ENCODE results near the gene MGP. TPM values are rescaled to one million over a fixed set of nuclear protein-coding genes. Genes with fewer than 3 reads are reported as not detected.
A peak's percentile ranks its signal among the peaks of the same experiment; 100 is the strongest.

The MGP gene
- total and polyA plus RNA-seq, 8 donors = 78.8 to 789 (median 89.4) TPM

GRCh38 chr12:14854586-14855183, 31.0 kb downstream of the MGP start:
- no peak for TF ChIP-seq CTCF (IDR thresholded peaks at IDR 0.05)
- intact Hi-C loops (cut with DNase I) = no loop called here
- no peaks in the 10 kb centered on the region for H3K4me1 ChIP-seq
- DNase-seq (no peak), ATAC-seq (peak; percentile 48)
- H3K36me3 ChIP-seq = no peaks in the 10 kb centered on the region
- H3K4me3 ChIP-seq = no peak overlapping the region
- H3K27ac ChIP-seq = peak overlapping the region in 1 of 2 donors; percentile 10
- H3K27me3 ChIP-seq = no peaks in the 10 kb centered on the region
- H3K9me3 ChIP-seq = peaks cover 0 to 10% of the 10 kb centered on the region in 2 donors

GRCh38 chr12:14853961-14854360, 31.7 kb downstream of the MGP start:
- H3K27ac ChIP-seq = peak overlapping the region in 1 of 2 donors; percentile 15
- H3K4me1 ChIP-seq = no peaks in the 10 kb centered on the region
- intact Hi-C loops (cut with DNase I) = no loop called here
- no peak overlapping the region for H3K4me3 ChIP-seq
- no peaks in the 10 kb centered on the region for H3K36me3 ChIP-seq
- ATAC-seq (no peak), DNase-seq (peak in 1 of 4 donors; percentile 63)
- no peak for TF ChIP-seq CTCF (IDR thresholded peaks at IDR 0.05)
- no peaks in the 10 kb centered on the region for H3K27me3 ChIP-seq
- peaks cover 0 to 4% of the 10 kb centered on the region in 2 donors for H3K9me3 ChIP-seq

- Histone ChIP-seq H3K27me3 (no peaks in the 10 kb centered on the region), H3K36me3 (no peaks in the 10 kb centered on the region), H3K27ac (no peak overlapping the region), H3K9me3 (no peaks in the 10 kb centered on the region), H3K4me1 (no peaks in the 10 kb centered on the region), H3K4me3 (no peak overlapping the region)
- no peak for ATAC-seq
- intact Hi-C loops (cut with DNase I) = no loop called here
- no peak for DNase-seq
- no peak for TF ChIP-seq CTCF (IDR thresholded peaks at IDR 0.05)
Measured at GRCh38 chr12:14852880-14853279, 32.8 kb downstream of the MGP start.

GRCh38 chr12:14850929-14851663, 34.6 kb downstream of the MGP start:
- Histone ChIP-seq H3K27ac (no peak overlapping the region), H3K27me3 (no peaks in the 10 kb centered on the region), H3K9me3 (no peaks in the 10 kb centered on the region), H3K4me1 (peaks cover 9 to 11% of the 10 kb centered on the region in 2 donors), H3K36me3 (no peaks in the 10 kb centered on the region), H3K4me3 (no peak overlapping the region)
- DNase-seq (no peak), ATAC-seq (no peak)
- no peak for TF ChIP-seq CTCF (IDR thresholded peaks at IDR 0.05)
- intact Hi-C loops (cut with DNase I) = no loop called here

GRCh38 chr12:14849661-14850060, 36.0 kb downstream of the MGP start:
- no peak overlapping the region for H3K4me3 ChIP-seq
- ATAC-seq (peak; percentile 21), DNase-seq (no peak)
- intact Hi-C loops (cut with DNase I) = loop anchor here (5.0 to 10.0 kb wide), 2 partner anchors 145 to 148 kb away; no protein-coding TSS in a partner anchor
- H3K9me3 ChIP-seq = no peaks in the 10 kb centered on the region
- H3K27ac ChIP-seq = peak overlapping the region in 1 of 2 donors; percentile 26
- no peak for TF ChIP-seq CTCF (IDR thresholded peaks at IDR 0.05)
- H3K4me1 ChIP-seq = peaks cover 17 to 21% of the 10 kb centered on the region in 2 donors
- no peaks in the 10 kb centered on the region for H3K27me3 ChIP-seq
- H3K36me3 ChIP-seq = no peaks in the 10 kb centered on the region

All from left lung (tissue), 10 donors.